ENCODE measurements around the gene GSTO2. TPM values are rescaled to one million over a fixed set of nuclear protein-coding genes. Genes with fewer than 3 reads are reported as not detected.
"Not testable (repeated sequence)": the region's sequence is repeated elsewhere in the genome, so short reads cannot be mapped to it uniquely, and the experiment has no call there.

The GSTO2 gene
- polyA plus RNA-seq, 1 experiment = 1.7 TPM

GRCh38 chr10:104245066-104245632 lies 23.8 kb upstream of the GSTO2 start:
- CTCF ChIA-PET = no interaction called here
- POLR2A ChIA-PET = no interaction called here
- no peak overlapping the region for H3K4me3 ChIP-seq (ENCODE audit: low read depth, low read length)
- H3K9me3 ChIP-seq (ENCODE audit: control insufficient read depth, insufficient read depth, low read length) = peaks cover 4% of the 10 kb centered on the region
- TF ChIP-seq, protein P1, sequence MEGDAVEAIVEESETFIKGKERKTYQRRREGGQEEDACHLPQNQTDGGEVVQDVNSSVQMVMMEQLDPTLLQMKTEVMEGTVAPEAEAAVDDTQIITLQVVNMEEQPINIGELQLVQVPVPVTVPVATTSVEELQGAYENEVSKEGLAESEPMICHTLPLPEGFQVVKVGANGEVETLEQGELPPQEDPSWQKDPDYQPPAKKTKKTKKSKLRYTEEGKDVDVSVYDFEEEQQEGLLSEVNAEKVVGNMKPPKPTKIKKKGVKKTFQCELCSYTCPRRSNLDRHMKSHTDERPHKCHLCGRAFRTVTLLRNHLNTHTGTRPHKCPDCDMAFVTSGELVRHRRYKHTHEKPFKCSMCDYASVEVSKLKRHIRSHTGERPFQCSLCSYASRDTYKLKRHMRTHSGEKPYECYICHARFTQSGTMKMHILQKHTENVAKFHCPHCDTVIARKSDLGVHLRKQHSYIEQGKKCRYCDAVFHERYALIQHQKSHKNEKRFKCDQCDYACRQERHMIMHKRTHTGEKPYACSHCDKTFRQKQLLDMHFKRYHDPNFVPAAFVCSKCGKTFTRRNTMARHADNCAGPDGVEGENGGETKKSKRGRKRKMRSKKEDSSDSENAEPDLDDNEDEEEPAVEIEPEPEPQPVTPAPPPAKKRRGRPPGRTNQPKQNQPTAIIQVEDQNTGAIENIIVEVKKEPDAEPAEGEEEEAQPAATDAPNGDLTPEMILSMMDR (IDR thresholded peaks at IDR 0.05; ENCODE audit: low read depth, low read length) = no peak
- no peak for DNase-seq (ENCODE audit: low read depth, low spot score)
- H3K27ac ChIP-seq (ENCODE audit: low read depth, low read length) = no peak overlapping the region
- peaks cover 1% of the 10 kb centered on the region for H3K27me3 ChIP-seq (ENCODE audit: control insufficient read depth, insufficient read depth, low read length)

- no peak overlapping the region for H3K4me3 ChIP-seq (ENCODE audit: low read depth, low read length)
- TF ChIP-seq, protein P1 (IDR thresholded peaks at IDR 0.05; ENCODE audit: low read depth, low read length) = no peak
- no peak for DNase-seq (ENCODE audit: low read depth, low spot score)
- H3K9me3 ChIP-seq (ENCODE audit: control insufficient read depth, insufficient read depth, low read length) = peaks cover 4% of the 10 kb centered on the region
- CTCF ChIA-PET = no interaction called here
- H3K27ac ChIP-seq (ENCODE audit: low read depth, low read length) = no peak overlapping the region
- POLR2A ChIA-PET = no interaction called here
- no peaks in the 10 kb centered on the region for H3K27me3 ChIP-seq (ENCODE audit: control insufficient read depth, insufficient read depth, low read length)
These were observed 22.0 kb upstream of the GSTO2 start for GRCh38 chr10:104246976-104247375.

- ChIA-PET POLR2A (no interaction called here), CTCF (no interaction called here)
- TF ChIP-seq, protein P1 (IDR thresholded peaks at IDR 0.05; ENCODE audit: low read depth, low read length) = no peak
- Histone ChIP-seq H3K9me3 (ENCODE audit: control insufficient read depth, insufficient read depth, low read length) (peaks cover 4% of the 10 kb centered on the region), H3K27me3 (ENCODE audit: control insufficient read depth, insufficient read depth, low read length) (no peaks in the 10 kb centered on the region), H3K27ac (ENCODE audit: low read depth, low read length) (no peak overlapping the region), H3K4me3 (ENCODE audit: low read depth, low read length) (no peak overlapping the region)
- DNase-seq (ENCODE audit: low read depth, low spot score) = no peak
These were observed 21.4 kb upstream of the GSTO2 start for GRCh38 chr10:104247513-104248146.

GRCh38 chr10:104248931-104249330 lies 20.1 kb upstream of the GSTO2 start:
- CTCF ChIA-PET; H3K4me3 ChIP-seq (ENCODE audit: low read depth, low read length); H3K9me3 ChIP-seq (ENCODE audit: control insufficient read depth, insufficient read depth, low read length); DNase-seq (ENCODE audit: low read depth, low spot score); H3K27ac ChIP-seq (ENCODE audit: low read depth, low read length); POLR2A ChIA-PET; H3K27me3 ChIP-seq (ENCODE audit: control insufficient read depth, insufficient read depth, low read length): not testable (repeated sequence)

GRCh38 chr10:104250371-104250770 lies 18.6 kb upstream of the GSTO2 start:
- Histone ChIP-seq H3K27ac (ENCODE audit: low read depth, low read length) (no peak overlapping the region), H3K9me3 (ENCODE audit: control insufficient read depth, insufficient read depth, low read length) (peaks cover 2% of the 10 kb centered on the region), H3K27me3 (ENCODE audit: control insufficient read depth, insufficient read depth, low read length) (no peaks in the 10 kb centered on the region), H3K4me3 (ENCODE audit: low read depth, low read length) (no peak overlapping the region)
- POLR2A ChIA-PET = no interaction called here
- DNase-seq (ENCODE audit: low read depth, low spot score) = no peak
- TF ChIP-seq, protein P1 (IDR thresholded peaks at IDR 0.05; ENCODE audit: low read depth, low read length) = no peak
- CTCF ChIA-PET = no interaction called here

All from AG04450 (cell line).